Panc1 (cell line): Measurements from ENCODE around the gene LRRC57.
"Not testable (repeated sequence)": the region's sequence is repeated elsewhere in the genome, so short reads cannot be mapped to it uniquely, and the experiment has no call there.

Source experiments
- POLR2AphosphoS5 ChIP-seq: IDR thresholded peaks from 2 replicates; pipeline ENCODE4 v1.6.1; 2012; ENCODE audit warnings: mild to moderate bottlenecking, low read depth, low read length, moderate library complexity
- SIN3A ChIP-seq: IDR thresholded peaks from 2 replicates; pipeline ENCODE4 v1.6.1; 2012; ENCODE audit warnings: low read depth, mild to moderate bottlenecking, low read length, moderate library complexity, borderline replicate concordance; ENCODE audit not compliant: insufficient read depth
- TCF7L2 ChIP-seq: IDR thresholded peaks from 2 replicates; pipeline ENCODE4 v1.6.1; 2011; ENCODE audit warnings: mild to moderate bottlenecking, low read depth, low read length, inconsistent platforms
- TF ChIP-seq, protein P1 (sequence below): fragments of 450-650 bp; IDR thresholded peaks from 2 replicates; pipeline ENCODE4 v1.5.1; 2017; ENCODE audit warnings: mild to moderate bottlenecking
- TF ChIP-seq, protein P2 (sequence below), 2 experiments: IDR thresholded peaks; 2 replicates each; pipeline ENCODE4 v1.6.1; 2011 to 2012; ENCODE audit warnings: low read depth in 2 of 2, control low read depth in 1 of 2, low read length in 1 of 2, mild to moderate bottlenecking in 1 of 2, moderate library complexity in 1 of 2; ENCODE audit not compliant: insufficient read depth in 1 of 2

DNA sequence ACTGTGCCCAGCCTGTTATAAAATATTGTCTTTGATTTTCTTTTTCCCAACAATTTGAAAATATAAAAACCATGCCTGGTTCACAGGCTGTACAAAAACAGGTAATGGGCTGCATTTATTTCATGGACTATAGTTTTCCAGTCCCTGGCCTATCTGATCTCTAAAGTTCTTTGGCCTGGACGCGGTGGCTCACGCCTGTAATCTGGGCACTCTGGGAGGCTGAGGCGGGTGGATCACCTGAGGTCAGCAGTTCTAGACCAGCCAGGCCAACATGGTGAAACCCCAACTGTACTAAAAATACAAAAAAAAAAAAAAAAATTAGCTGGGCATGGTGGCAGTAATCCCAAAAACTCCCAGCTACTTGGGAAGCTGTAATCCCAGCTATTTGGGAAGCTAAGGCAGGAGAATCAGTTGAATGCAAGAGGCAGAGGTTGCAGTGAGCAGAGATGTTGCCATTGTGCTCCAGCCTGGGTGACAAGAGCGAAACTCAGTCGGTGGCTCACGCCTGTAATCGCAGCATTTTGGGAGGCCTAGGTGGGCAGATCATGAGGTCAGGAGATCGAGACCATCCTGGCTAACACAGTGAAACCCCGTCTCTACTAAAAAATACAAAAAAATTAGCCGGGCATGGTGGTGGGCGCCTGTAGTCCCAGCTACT, 8.1 kb upstream of the LRRC57 start:
- TF ChIP-seq, protein P1, sequence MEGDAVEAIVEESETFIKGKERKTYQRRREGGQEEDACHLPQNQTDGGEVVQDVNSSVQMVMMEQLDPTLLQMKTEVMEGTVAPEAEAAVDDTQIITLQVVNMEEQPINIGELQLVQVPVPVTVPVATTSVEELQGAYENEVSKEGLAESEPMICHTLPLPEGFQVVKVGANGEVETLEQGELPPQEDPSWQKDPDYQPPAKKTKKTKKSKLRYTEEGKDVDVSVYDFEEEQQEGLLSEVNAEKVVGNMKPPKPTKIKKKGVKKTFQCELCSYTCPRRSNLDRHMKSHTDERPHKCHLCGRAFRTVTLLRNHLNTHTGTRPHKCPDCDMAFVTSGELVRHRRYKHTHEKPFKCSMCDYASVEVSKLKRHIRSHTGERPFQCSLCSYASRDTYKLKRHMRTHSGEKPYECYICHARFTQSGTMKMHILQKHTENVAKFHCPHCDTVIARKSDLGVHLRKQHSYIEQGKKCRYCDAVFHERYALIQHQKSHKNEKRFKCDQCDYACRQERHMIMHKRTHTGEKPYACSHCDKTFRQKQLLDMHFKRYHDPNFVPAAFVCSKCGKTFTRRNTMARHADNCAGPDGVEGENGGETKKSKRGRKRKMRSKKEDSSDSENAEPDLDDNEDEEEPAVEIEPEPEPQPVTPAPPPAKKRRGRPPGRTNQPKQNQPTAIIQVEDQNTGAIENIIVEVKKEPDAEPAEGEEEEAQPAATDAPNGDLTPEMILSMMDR = not testable (repeated sequence)
- TF ChIP-seq SIN3A, POLR2AphosphoS5, TCF7L2: not testable (repeated sequence)
- TF ChIP-seq, protein P2, sequence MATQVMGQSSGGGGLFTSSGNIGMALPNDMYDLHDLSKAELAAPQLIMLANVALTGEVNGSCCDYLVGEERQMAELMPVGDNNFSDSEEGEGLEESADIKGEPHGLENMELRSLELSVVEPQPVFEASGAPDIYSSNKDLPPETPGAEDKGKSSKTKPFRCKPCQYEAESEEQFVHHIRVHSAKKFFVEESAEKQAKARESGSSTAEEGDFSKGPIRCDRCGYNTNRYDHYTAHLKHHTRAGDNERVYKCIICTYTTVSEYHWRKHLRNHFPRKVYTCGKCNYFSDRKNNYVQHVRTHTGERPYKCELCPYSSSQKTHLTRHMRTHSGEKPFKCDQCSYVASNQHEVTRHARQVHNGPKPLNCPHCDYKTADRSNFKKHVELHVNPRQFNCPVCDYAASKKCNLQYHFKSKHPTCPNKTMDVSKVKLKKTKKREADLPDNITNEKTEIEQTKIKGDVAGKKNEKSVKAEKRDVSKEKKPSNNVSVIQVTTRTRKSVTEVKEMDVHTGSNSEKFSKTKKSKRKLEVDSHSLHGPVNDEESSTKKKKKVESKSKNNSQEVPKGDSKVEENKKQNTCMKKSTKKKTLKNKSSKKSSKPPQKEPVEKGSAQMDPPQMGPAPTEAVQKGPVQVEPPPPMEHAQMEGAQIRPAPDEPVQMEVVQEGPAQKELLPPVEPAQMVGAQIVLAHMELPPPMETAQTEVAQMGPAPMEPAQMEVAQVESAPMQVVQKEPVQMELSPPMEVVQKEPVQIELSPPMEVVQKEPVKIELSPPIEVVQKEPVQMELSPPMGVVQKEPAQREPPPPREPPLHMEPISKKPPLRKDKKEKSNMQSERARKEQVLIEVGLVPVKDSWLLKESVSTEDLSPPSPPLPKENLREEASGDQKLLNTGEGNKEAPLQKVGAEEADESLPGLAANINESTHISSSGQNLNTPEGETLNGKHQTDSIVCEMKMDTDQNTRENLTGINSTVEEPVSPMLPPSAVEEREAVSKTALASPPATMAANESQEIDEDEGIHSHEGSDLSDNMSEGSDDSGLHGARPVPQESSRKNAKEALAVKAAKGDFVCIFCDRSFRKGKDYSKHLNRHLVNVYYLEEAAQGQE (IDR thresholded peaks at IDR 0.05; ENCODE audit: insufficient read depth in 1 of 2, low read depth in 2 of 2, low read length in 1 of 2) = not testable (repeated sequence)
